Omental fat pad (tissue), 4 donors: ENCODE results near the gene SYMPK. TPM values are rescaled to one million over a fixed set of nuclear protein-coding genes. Genes with fewer than 3 reads are reported as not detected.
A peak's percentile ranks its signal among the peaks of the same experiment; 100 is the strongest.

Source experiments
- ATAC-seq: fragments of 150-250 bp; one replicate; pipeline ENCODE4 v1.9.1; 2016; ENCODE audit warnings: mild to moderate bottlenecking, moderate library complexity; ENCODE audit not compliant: low FRiP score
- DNase-seq: peaks from one replicate; pipeline ENCODE4 v3.0.0-alpha.2; 2019; ENCODE audit warnings: low spot score
- CTCF ChIP-seq, 3 donors: fragments of 450-650 bp; IDR thresholded peaks; one replicate each; pipeline ENCODE4 v1.5.1; 2016 to 2017; ENCODE audit warnings: antibody characterized with exemption in 3 of 3, mild to moderate bottlenecking in 3 of 3, moderate library complexity in 2 of 3
- total RNA-seq, 4 donors: library from RNA; depleted of rRNA; stranded (reverse); fragments of >200 nt; gene quantifications; one replicate each; pipeline ENCODE4 v1.1.0, GENCODE V29; 2016

SYMPK gene
- total RNA-seq, 4 donors from 2014 or later = 17.3 to 35.2 (median 27.1) TPM

GRCh38 chr19:45791744-45792469 is 71.0 kb downstream of the SYMPK start:
- no peak for DNase-seq
- peak; percentile 1 for ATAC-seq
- no peak for TF ChIP-seq CTCF (IDR thresholded peaks at IDR 0.05)

GRCh38 chr19:45790942-45791341 is 72.0 kb downstream of the SYMPK start:
- TF ChIP-seq CTCF (IDR thresholded peaks at IDR 0.05) = no peak
- DNase-seq (no peak), ATAC-seq (no peak)

GRCh38 chr19:45789035-45789786 is 73.7 kb downstream of the SYMPK start:
- no peak for TF ChIP-seq CTCF (IDR thresholded peaks at IDR 0.05)
- DNase-seq (no peak), ATAC-seq (no peak)

- no peak for TF ChIP-seq CTCF (IDR thresholded peaks at IDR 0.05)
- ATAC-seq (no peak), DNase-seq (no peak)
Observed at GRCh38 chr19:45786533-45786894, 76.4 kb downstream of the SYMPK start.

GRCh38 chr19:45785781-45786532 is 77.0 kb downstream of the SYMPK start:
- ATAC-seq = no peak
- no peak for DNase-seq
- TF ChIP-seq CTCF (IDR thresholded peaks at IDR 0.05) = no peak

GRCh38 chr19:45785097-45785496 is 77.8 kb downstream of the SYMPK start:
- no peak for TF ChIP-seq CTCF (IDR thresholded peaks at IDR 0.05)
- ATAC-seq (no peak), DNase-seq (no peak)
